ENCODE data around the gene FARP1.

Gene FARP1

GRCh38 chr13:98299235-98299965 lies 156.5 kb downstream of the FARP1 start:
- Histone ChIP-seq H3K27ac (no peak overlapping the region), H3K9me3 (ENCODE audit: severe bottlenecking) (no peaks in the 10 kb centered on the region), H3K36me3 (peaks cover 4% of the 10 kb centered on the region; the same call in 1 of the 2 replicates), H3K27me3 (ENCODE audit: insufficient read depth, low read depth, severe bottlenecking) (no peaks in the 10 kb centered on the region), H3K4me3 (ENCODE audit: low read depth, low read length) (no peak overlapping the region)
- DNase-seq, result no peak
- TF ChIP-seq, protein P1, sequence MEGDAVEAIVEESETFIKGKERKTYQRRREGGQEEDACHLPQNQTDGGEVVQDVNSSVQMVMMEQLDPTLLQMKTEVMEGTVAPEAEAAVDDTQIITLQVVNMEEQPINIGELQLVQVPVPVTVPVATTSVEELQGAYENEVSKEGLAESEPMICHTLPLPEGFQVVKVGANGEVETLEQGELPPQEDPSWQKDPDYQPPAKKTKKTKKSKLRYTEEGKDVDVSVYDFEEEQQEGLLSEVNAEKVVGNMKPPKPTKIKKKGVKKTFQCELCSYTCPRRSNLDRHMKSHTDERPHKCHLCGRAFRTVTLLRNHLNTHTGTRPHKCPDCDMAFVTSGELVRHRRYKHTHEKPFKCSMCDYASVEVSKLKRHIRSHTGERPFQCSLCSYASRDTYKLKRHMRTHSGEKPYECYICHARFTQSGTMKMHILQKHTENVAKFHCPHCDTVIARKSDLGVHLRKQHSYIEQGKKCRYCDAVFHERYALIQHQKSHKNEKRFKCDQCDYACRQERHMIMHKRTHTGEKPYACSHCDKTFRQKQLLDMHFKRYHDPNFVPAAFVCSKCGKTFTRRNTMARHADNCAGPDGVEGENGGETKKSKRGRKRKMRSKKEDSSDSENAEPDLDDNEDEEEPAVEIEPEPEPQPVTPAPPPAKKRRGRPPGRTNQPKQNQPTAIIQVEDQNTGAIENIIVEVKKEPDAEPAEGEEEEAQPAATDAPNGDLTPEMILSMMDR (IDR thresholded peaks at IDR 0.05; ENCODE audit: low read depth, low read length), result no peak

DNA sequence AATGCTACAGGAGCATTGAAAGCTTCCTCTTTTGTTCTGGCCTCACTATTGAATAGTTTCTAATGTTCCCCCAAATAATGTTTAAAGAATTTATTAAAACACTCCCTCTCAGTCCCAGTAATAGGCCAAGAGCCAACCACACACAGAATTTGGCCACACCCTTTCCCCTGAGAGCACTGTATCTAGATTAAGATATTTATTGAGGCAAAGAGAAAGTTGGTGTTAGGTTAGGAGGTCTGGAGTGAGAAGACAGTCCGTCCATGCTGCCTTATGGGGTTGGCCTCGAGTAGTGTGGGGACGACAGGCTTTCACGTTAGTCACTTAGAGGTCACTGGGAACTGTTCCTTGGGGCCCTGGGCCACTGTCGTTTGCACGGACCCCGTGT lies 157.1 kb downstream of the FARP1 start:
- Histone ChIP-seq H3K27ac (no peak overlapping the region), H3K9me3 (ENCODE audit: severe bottlenecking) (no peaks in the 10 kb centered on the region)

DNA sequence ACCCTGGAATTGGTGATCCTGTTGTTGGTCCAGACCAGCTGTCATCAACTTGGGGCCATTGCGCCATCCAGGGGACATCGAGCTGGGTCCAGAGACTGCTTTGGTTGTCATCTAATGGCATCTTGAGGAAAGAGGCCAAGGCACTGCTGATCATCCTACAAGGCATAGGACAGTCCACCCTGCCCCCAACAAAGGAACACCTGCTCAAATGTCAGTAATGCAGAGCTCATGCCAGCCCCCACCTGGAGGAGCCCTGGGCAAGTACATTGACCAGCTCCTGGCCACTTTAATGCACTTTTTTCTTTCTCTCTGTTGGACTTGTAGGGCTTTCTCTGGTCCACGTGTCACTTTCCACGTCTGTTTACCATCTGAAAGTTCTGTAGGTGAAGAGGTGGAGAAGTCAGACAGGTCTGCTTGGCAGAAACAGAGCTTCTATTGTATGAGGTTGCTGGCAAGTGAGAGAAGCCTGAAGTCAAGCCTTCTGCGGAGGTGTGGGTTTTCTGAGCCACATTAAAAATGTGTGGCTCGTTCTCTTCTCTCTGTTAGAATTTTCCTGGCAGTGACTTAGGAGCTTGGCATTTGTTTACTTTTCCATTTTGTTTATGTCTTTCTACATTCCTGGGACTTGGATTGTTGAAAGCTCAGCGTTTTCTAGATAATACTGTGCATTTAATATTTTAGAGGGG lies 158.2 kb downstream of the FARP1 start:
- no peak for DNase-seq
- no peaks in the 10 kb centered on the region for H3K9me3 ChIP-seq (ENCODE audit: severe bottlenecking)
- TF ChIP-seq, protein P1 (IDR thresholded peaks at IDR 0.05; ENCODE audit: low read depth, low read length), result peak; percentile 17; the same call in 1 of the 2 replicates
- no peaks in the 10 kb centered on the region for H3K27me3 ChIP-seq (ENCODE audit: insufficient read depth, low read depth, severe bottlenecking)
- H3K27ac ChIP-seq, result no peak overlapping the region
- H3K4me3 ChIP-seq (ENCODE audit: low read depth, low read length), result no peak overlapping the region
- H3K36me3 ChIP-seq, result peaks cover 3% of the 10 kb centered on the region

More for the DNA sequence above, 157.1 kb downstream of the FARP1 start:
- no peak for DNase-seq
- Histone ChIP-seq H3K36me3 (peaks cover 4% of the 10 kb centered on the region; the same call in 1 of the 2 replicates), H3K27me3 (ENCODE audit: insufficient read depth, low read depth, severe bottlenecking) (no peaks in the 10 kb centered on the region), H3K4me3 (ENCODE audit: low read depth, low read length) (no peak overlapping the region)
- TF ChIP-seq, protein P1 (IDR thresholded peaks at IDR 0.05; ENCODE audit: low read depth, low read length), result no peak

- Histone ChIP-seq H3K27me3 (ENCODE audit: insufficient read depth, low read depth, severe bottlenecking) (no peaks in the 10 kb centered on the region), H3K27ac (no peak overlapping the region), H3K4me3 (ENCODE audit: low read depth, low read length) (no peak overlapping the region), H3K36me3 (no peaks in the 10 kb centered on the region; the same call in none of the 2 replicates), H3K9me3 (ENCODE audit: severe bottlenecking) (no peaks in the 10 kb centered on the region)
- DNase-seq, result no peak
- TF ChIP-seq, protein P1 (IDR thresholded peaks at IDR 0.05; ENCODE audit: low read depth, low read length), result no peak
These were observed 158.8 kb downstream of the FARP1 start for GRCh38 chr13:98301721-98302120.

- no peaks in the 10 kb centered on the region for H3K9me3 ChIP-seq (ENCODE audit: severe bottlenecking)
- no peak overlapping the region for H3K4me3 ChIP-seq (ENCODE audit: low read depth, low read length)
- TF ChIP-seq, protein P1 (IDR thresholded peaks at IDR 0.05; ENCODE audit: low read depth, low read length), result no peak
- no peak for DNase-seq
- H3K27ac ChIP-seq, result no peak overlapping the region
- H3K27me3 ChIP-seq (ENCODE audit: insufficient read depth, low read depth, severe bottlenecking), result no peaks in the 10 kb centered on the region
- no peaks in the 10 kb centered on the region; the same call in 1 of the 2 replicates for H3K36me3 ChIP-seq
These were observed 161.0 kb downstream of the FARP1 start for GRCh38 chr13:98303858-98304257.
